ENCODE results near the gene KLHDC7A.

KLHDC7A gene

DNA sequence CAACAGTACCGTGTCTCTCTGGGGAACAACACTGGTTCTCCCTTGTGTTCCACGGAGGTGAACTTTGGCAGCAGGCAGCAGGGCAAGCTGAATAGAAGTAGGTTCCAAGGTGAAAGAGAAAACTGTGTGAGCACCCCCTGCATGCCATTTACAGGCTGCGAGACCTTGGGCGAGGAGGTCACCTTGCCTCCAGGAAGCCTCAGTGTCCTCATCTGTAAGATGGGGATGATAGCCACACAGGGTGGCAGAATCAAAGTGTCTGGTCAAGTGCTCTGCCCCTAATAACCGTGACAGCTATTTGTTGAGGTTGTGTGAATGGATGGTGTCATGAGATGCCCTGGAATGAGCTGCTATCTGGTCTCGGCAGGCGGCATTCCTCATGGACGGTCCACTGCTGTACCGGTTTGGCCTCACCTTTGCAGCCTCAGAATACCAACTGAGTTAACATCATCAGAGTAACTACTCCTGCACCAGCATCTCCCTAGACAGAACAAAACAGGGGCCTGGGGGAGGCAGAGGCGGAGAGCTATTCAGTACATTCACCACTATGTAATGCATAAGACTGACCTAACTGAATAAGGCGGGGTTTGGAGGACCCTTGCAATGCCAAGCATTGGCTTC is 7.4 kb upstream of the KLHDC7A start:
- DNase-seq (ENCODE audit: low spot score) = no peak
- H3K4me3 ChIP-seq = no peak overlapping the region
- TF ChIP-seq, protein P1, sequence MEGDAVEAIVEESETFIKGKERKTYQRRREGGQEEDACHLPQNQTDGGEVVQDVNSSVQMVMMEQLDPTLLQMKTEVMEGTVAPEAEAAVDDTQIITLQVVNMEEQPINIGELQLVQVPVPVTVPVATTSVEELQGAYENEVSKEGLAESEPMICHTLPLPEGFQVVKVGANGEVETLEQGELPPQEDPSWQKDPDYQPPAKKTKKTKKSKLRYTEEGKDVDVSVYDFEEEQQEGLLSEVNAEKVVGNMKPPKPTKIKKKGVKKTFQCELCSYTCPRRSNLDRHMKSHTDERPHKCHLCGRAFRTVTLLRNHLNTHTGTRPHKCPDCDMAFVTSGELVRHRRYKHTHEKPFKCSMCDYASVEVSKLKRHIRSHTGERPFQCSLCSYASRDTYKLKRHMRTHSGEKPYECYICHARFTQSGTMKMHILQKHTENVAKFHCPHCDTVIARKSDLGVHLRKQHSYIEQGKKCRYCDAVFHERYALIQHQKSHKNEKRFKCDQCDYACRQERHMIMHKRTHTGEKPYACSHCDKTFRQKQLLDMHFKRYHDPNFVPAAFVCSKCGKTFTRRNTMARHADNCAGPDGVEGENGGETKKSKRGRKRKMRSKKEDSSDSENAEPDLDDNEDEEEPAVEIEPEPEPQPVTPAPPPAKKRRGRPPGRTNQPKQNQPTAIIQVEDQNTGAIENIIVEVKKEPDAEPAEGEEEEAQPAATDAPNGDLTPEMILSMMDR (IDR thresholded peaks at IDR 0.05) = no peak

GRCh38 chr1:18474559-18475175 is 6.1 kb upstream of the KLHDC7A start:
- no peak overlapping the region for H3K27ac ChIP-seq
- no peak for DNase-seq (ENCODE audit: low spot score)
- H3K4me3 ChIP-seq = no peak overlapping the region
- TF ChIP-seq, protein P1 (IDR thresholded peaks at IDR 0.05) = no peak

More for the DNA sequence above, 7.4 kb upstream of the KLHDC7A start:
- H3K27ac ChIP-seq = no peak overlapping the region

GRCh38 chr1:18475234-18475905 is 5.4 kb upstream of the KLHDC7A start:
- no peak overlapping the region for H3K27ac ChIP-seq
- no peak overlapping the region for H3K4me3 ChIP-seq
- TF ChIP-seq, protein P1 (IDR thresholded peaks at IDR 0.05) = no peak
- DNase-seq (ENCODE audit: low spot score) = no peak

DNA sequence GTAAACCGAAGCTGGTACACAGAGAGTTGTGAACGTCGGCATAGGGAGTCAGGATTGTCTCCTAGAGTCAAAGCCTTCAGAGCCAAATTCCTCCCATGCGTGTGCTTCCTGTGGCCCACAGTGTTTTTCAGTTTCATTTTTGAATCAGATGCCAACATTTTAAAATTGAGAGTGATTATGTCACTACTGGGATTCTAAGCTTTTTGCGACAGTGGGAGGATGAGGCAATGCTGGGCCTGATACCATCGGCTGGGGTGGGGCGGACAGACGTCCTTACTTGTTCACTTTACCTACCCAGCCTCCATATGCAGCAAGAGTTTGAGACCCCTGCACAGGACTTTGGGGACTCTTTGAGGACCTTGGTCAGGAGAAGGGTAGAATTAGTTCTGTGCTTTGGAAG is 1.3 kb upstream of the KLHDC7A start:
- Histone ChIP-seq H3K4me3 (no peak overlapping the region), H3K27ac (no peak overlapping the region)
- TF ChIP-seq, protein P1 (IDR thresholded peaks at IDR 0.05) = no peak
- DNase-seq (ENCODE audit: low spot score) = no peak

GRCh38 chr1:18481190-18481920 is 625 bp downstream of the KLHDC7A start:
- no peak overlapping the region for H3K4me3 ChIP-seq
- DNase-seq (ENCODE audit: low spot score) = no peak
- H3K27ac ChIP-seq = no peak overlapping the region
- TF ChIP-seq, protein P1 (IDR thresholded peaks at IDR 0.05) = no peak

GRCh38 chr1:18481921-18482701 is 1.4 kb downstream of the KLHDC7A start:
- no peak overlapping the region for H3K27ac ChIP-seq
- H3K4me3 ChIP-seq = no peak overlapping the region
- TF ChIP-seq, protein P1 (IDR thresholded peaks at IDR 0.05) = no peak
- no peak for DNase-seq (ENCODE audit: low spot score)
